ENCODE data around the gene PLIN3.
"Not testable (repeated sequence)": the region's sequence is repeated elsewhere in the genome, so short reads cannot be mapped to it uniquely, and the experiment has no call there.

DNA sequence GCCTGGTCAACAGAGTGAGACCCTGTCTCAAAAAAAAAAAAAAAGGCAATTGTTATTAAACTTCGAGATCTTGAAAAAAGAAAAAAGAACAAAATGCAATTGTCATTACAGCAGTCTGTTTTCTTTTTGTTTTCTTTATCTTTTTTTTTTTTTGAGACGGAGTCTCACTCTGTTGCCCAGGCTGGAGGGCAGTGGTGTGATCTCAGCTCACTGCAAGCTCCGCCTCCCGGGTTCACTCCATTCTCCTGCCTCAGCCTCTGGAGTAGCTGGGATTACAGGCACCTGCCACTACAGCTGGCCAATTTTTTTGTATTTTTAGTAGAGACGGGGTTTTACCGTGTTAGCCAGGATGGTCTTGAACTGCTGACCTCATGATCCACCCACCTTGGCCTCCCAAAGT, 15.4 kb upstream of the PLIN3 start:
- TF ChIP-seq YY1 (IDR thresholded peaks at IDR 0.05; ENCODE audit: insufficient read depth, insufficient read length); SUZ12 (IDR thresholded peaks at IDR 0.05; ENCODE audit: extremely low read depth, insufficient read depth, insufficient read length): not testable (repeated sequence)

Measured in NT2/D1 (cell line).